Measurements from ENCODE around the gene NDUFB7. TPM values are rescaled to one million over a fixed set of nuclear protein-coding genes. Genes with fewer than 3 reads are reported as not detected.

NDUFB7 gene
- total RNA-seq, 1 donor from 2014 or later = 382 TPM

DNA sequence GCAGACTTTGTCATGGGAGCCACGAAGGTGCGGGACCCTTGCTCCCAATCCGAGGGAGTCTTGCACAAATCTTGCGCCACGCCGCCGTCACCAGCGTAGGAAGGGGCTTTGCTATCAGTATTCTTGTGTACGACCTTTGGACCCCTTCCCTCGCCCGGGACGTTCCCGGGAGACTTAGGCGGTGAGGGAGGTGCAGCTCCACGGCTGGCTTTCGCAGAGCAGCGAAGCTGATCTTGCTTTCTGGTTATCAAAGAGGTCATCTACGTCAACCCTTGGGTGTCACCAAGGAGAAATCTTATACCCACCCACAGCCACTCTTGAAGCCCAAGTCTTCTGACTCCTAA lies 41.9 kb downstream of the NDUFB7 start:
- no peak for DNase-seq (ENCODE audit: low spot score)
- intact Hi-C loops (cut with DNase I) = no loop called here

DNA sequence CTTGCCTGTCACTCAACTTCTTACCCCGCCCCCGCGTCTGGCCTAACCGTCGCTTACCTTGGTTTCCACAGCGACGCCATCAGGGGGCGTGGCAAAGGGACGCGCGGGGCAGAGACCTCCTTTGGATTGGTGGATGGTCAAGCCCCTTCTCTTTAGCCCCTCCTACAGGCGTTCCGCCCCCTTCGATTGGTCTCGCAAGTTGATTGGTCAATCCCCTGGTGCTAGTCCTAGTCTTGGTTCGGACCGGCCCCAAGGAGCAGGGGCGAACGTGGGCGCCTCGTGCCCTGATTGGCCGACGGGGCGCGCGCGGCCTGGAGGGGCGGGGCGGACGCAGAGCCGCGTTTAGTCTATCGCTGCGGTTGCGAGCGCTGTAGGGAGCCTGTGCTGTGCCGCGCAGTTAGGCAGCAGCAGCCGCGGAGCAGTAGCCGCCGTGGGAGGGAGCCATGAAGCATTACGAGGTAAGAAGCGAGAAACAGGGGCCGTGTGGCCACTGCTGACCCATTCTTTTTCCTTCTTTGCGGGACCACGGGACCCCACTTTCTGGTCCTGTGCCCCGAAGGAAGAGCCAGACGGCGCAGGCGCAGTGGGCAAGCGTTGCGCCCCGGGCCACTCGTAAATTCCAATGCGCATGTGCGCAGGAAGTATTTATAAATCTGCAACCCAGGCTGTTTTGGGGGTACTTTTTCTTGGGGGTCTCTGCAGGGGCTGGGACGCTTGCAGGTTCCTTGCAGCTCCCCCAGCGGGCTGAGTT lies 42.4 kb downstream of the NDUFB7 start, which contains the start of gene TECR:
Gene TECR, plus strand, starts transcription at position 341 of the 751 bp plus-strand sequence. Its CDS starts 103 bp downstream, at position 444.
- peak; percentile 100 for DNase-seq (ENCODE audit: low spot score)
- intact Hi-C loops (cut with DNase I) = no loop called here

DNA sequence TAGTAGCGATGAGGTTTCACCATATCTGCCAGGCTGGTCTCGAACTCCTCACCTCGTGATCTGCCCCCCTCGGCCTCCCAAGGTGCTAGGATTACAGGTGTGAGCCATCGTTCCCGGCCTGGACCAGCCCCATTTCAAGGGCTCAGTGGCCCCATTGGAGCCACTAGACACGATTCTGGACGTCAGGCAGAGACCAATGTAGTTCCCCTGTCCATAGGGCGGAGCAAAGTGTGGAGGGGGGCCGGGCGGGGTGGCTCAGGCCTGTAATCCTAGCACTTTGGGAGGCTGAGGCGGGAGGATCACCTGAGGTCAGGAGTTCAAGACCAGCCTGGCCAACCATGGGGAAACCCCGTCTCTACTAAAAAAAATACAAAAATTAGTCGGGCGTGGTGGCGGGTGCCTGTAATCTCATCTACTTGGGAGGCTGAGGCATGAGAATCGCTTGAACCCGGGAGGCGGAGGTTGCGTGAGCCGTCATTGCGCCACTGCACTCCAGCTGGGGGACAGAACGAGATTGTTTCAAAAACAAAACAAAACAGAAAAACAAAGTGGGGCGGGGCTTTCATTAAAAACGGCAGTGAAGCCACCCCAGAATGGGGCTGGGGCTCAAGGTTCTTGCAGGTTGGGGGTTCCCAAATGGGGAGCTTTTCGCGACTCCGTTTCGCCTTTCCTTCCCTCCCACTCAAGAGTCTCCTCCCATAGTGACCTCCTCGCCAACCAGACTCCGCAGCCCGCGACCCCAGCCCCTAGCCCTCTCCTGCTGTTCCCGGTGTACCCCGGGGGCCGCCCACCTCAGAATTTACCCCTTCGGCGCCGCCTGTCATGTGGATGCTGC lies 43.2 kb downstream of the NDUFB7 start:
- DNase-seq (ENCODE audit: low spot score) = no peak
- intact Hi-C loops (cut with DNase I) = no loop called here

- DNase-seq (ENCODE audit: low spot score) = no peak
- intact Hi-C loops (cut with DNase I) = no loop called here
These were observed 45.4 kb downstream of the NDUFB7 start for GRCh38 chr19:14526423-14526822.

DNA sequence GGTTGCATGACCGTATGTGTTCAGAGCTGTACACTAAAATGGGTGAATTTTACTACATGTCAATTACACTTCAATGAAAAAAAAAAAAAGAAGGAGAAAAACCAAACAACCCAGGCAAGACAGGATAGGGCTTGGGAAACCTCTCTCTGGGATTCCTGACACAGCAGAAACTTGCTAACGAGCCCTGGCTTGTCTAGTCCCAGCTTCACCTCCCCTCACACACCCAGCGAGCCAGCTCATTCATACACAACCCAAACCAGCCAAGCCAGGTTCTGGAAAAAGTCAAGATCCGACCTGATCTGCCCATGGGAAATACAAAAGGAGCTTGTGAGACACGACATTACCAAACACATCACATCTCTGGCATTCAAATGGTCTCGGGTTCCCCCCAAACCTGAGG lies 46.1 kb downstream of the NDUFB7 start:
- intact Hi-C loops (cut with DNase I) = no loop called here
- DNase-seq (ENCODE audit: low spot score) = no peak

GRCh38 chr19:14520543-14520942 lies 51.3 kb downstream of the NDUFB7 start:
- no peak for DNase-seq (ENCODE audit: low spot score)
- intact Hi-C loops (cut with DNase I) = no loop called here

- no peak for DNase-seq (ENCODE audit: low spot score)
- intact Hi-C loops (cut with DNase I) = no loop called here
These were observed 51.9 kb downstream of the NDUFB7 start for GRCh38 chr19:14519860-14520407.

DNA sequence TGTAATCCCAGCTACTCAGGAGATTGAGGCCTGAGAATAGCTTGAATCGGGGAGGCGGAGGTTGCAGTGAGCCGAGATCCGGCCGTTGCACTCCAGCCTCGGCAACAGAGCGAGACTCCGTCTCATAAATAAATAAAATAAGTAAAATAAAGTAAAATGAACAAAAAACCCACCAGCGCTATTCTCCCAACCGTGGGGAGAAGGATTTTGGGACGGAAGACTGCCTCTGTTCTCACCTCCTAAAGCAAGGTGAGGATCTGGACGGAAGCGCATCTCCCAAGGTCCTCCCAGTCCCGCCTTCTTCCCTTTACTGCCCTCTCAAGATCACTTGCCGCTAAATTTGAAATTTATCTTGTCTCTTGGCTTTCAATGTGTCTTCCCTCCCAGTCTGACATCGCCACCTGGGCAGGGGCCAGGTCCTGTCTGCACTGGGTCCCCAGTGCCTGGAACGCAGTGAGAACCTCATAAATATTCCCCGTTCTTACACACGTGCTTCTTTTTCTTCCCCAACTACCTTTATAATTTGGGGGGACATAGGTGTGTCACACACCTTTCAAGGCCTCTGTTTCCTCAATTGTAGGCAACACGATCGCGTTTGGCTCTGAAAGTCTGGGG lies 52.5 kb downstream of the NDUFB7 start:
- intact Hi-C loops (cut with DNase I) = no loop called here
- DNase-seq (ENCODE audit: low spot score) = no peak

DNA sequence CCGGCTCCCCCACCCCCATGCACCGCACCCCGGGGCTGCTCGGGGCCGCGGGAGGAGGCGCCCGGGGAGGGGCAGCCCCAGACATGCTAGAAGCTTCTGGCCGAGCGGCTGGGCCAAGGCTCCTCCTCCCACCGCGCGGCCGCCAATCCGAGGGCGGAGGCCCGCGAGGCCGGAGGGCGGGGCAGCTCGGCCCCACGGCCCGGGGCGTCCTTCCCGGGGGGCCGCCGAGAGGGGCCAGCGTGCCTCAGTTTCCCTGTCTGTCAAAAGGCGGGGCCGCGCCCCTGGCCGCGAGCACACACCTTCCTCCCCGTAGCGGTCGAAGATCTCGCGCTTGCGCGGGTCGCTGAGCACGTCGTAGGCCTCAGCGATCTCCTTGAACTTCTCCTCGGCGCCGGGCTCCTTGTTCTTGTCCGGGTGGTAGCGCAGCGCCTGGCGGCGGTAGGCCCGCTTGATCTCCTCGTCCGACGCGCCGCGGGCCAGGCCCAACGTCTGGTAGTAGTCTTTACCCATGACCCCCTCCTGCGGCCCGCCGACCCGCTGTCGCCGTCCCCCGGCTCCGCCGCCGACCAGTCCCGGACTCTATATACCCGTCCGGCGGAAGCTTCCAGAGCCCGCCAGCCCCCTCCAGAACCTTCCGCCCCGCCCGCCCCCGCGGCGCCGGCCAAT lies 53.9 kb downstream of the NDUFB7 start, which contains the start of gene DNAJB1:
Gene DNAJB1, minus strand, starts transcription at position 558 of the 666 bp plus-strand sequence. Its CDS starts 48 bp downstream, at position 510.
- intact Hi-C loops (cut with DNase I) = loop anchor here (1.0 kb wide), 1 partner anchor 22 kb away; the partner anchor contains the start of gene GIPC1
- peak; percentile 95 for DNase-seq (ENCODE audit: low spot score)

DNA sequence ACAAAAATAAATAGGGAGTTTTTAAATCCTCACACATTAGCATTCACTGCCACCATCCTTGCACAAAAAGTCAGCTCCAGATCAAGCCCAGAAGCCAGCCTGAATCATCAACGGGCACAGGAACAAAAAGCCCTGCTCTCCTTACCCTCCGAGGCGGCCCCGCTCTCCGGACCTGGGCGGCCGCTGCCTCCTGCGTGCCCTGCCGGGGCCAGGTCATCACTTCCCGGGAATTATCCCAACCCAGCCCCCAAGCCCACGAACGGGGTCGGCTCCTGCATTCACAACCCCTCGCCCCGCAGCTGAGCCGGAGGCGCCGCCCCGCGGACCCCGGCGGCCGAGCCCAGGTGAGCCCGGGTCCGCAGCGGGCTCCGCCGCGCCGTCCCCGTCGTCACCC lies 54.4 kb downstream of the NDUFB7 start:
- intact Hi-C loops (cut with DNase I) = no loop called here
- no peak for DNase-seq (ENCODE audit: low spot score)

GRCh38 chr19:14516746-14517438 lies 55.0 kb downstream of the NDUFB7 start:
- no peak for DNase-seq (ENCODE audit: low spot score)
- intact Hi-C loops (cut with DNase I) = no loop called here

Small RNAs within 50 kb of the gene (microRNA-seq; reads per million reads assigned to microRNA genes)
- not detected for gene MIR639

Other genes with a start within 250 kb of the NDUFB7 start
- gene ADGRE5, start 190.6 kb downstream of the NDUFB7 start, total RNA-seq = 36.4 TPM
- gene DDX39A, start 152.7 kb downstream of the NDUFB7 start, total RNA-seq = 26.7 TPM
- gene PKN1, start 138.8 kb downstream of the NDUFB7 start, total RNA-seq = 136 TPM
- gene PTGER1, start 96.7 kb downstream of the NDUFB7 start, total RNA-seq = not detected
- 49.5 TPM for gene GIPC1, start 75.9 kb downstream of the NDUFB7 start, total RNA-seq
- 61.6 TPM for gene DNAJB1, start 53.7 kb downstream of the NDUFB7 start, total RNA-seq
- 62.0 TPM for gene TECR, start 42.5 kb downstream of the NDUFB7 start, total RNA-seq
- gene CLEC17A, start 11.0 kb upstream of the NDUFB7 start, total RNA-seq = not detected
- 0.46 TPM for gene ADGRE3, start 102.8 kb upstream of the NDUFB7 start, total RNA-seq
- 10.5 TPM for gene ZNF333, start 118.0 kb upstream of the NDUFB7 start, total RNA-seq
- 2.5 TPM for gene ADGRE2, start 206.5 kb upstream of the NDUFB7 start, total RNA-seq